ENCODE data around the gene CYP4A22. TPM values are rescaled to one million over a fixed set of nuclear protein-coding genes. Genes with fewer than 3 reads are reported as not detected.

The CYP4A22 gene
- total RNA-seq, 1 donor = not detected

- no peak overlapping the region for H3K4me3 ChIP-seq (ENCODE audit: low read depth, low read length)
- no peak for TF ChIP-seq CTCF (IDR thresholded peaks at IDR 0.05; ENCODE audit: insufficient read depth, low read depth, low read length)
- no peak for DNase-seq (ENCODE audit: low read depth)
Measured at GRCh38 chr1:47181955-47182675, 44.9 kb downstream of the CYP4A22 start.

GRCh38 chr1:47182676-47183235 is 45.5 kb downstream of the CYP4A22 start:
- TF ChIP-seq CTCF (IDR thresholded peaks at IDR 0.05; ENCODE audit: insufficient read depth, low read depth, low read length) = no peak
- H3K4me3 ChIP-seq (ENCODE audit: low read depth, low read length) = no peak overlapping the region
- no peak for DNase-seq (ENCODE audit: low read depth)

GRCh38 chr1:47183308-47184089 is 46.3 kb downstream of the CYP4A22 start:
- H3K4me3 ChIP-seq (ENCODE audit: low read depth, low read length) = no peak overlapping the region
- DNase-seq (ENCODE audit: low read depth) = no peak
- no peak for TF ChIP-seq CTCF (IDR thresholded peaks at IDR 0.05; ENCODE audit: insufficient read depth, low read depth, low read length)

- H3K4me3 ChIP-seq (ENCODE audit: low read depth, low read length) = no peak overlapping the region
- no peak for TF ChIP-seq CTCF (IDR thresholded peaks at IDR 0.05; ENCODE audit: insufficient read depth, low read depth, low read length)
- DNase-seq (ENCODE audit: low read depth) = no peak
Measured at GRCh38 chr1:47184090-47184821, 47.0 kb downstream of the CYP4A22 start.

- no peak overlapping the region for H3K4me3 ChIP-seq (ENCODE audit: low read depth, low read length)
- no peak for DNase-seq (ENCODE audit: low read depth)
- TF ChIP-seq CTCF (IDR thresholded peaks at IDR 0.05; ENCODE audit: insufficient read depth, low read depth, low read length) = no peak
Measured at GRCh38 chr1:47184822-47185677, 47.8 kb downstream of the CYP4A22 start.
